Heart left ventricle (tissue), 16 donors: ENCODE data around the gene PLAU. TPM values are rescaled to one million over a fixed set of nuclear protein-coding genes. Genes with fewer than 3 reads are reported as not detected.
A peak's percentile ranks its signal among the peaks of the same experiment; 100 is the strongest.

ENCODE experiments used
- ATAC-seq, 4 donors: fragments of 200-7000 bp; cut with Tn5 transposase; one replicate each; pipeline ENCODE4 v1.9.1; 2020 to 2022; ENCODE audit warnings: moderate library complexity in 4 of 4, mild to moderate bottlenecking in 3 of 4, moderate number of reproducible peaks in 1 of 4
- DNase-seq, 5 donors: peaks; one replicate each; pipeline ENCODE4 v3.0.0-alpha.2; 2020
- H3K27ac ChIP-seq, 12 donors: fragments of 200-600 bp; sonication (generic) in 4 of 12; one replicate each; pipeline versions ENCODE4 v1.5.0 to v1.8.0; 2016 to 2022; ENCODE audit warnings: mild to moderate bottlenecking in 2 of 12
- H3K27me3 ChIP-seq, 9 donors: fragments of 200-600 bp; sonication (generic) in 2 of 9; one replicate each; pipeline versions ENCODE4 v1.5.1 to v1.8.0; 2016 to 2022; ENCODE audit warnings: mild to moderate bottlenecking in 3 of 9
- H3K36me3 ChIP-seq, 9 donors: fragments of 200-600 bp; sonication (generic) in 2 of 9; one replicate each; pipeline versions ENCODE4 v1.5.0 to v1.8.0; 2018 to 2022; ENCODE audit warnings: mild to moderate bottlenecking in 2 of 9
- H3K4me1 ChIP-seq, 12 donors: fragments of 200-600 bp; sonication (generic) in 4 of 12; one replicate each; pipeline versions ENCODE4 v1.5.0 to v1.8.0; 2016 to 2022; ENCODE audit warnings: mild to moderate bottlenecking in 3 of 12
- H3K4me3 ChIP-seq, 12 donors: fragments of 200-600 bp; sonication (generic) in 4 of 12; one replicate each; pipeline versions ENCODE4 v1.5.0 to v1.8.0; 2017 to 2022; ENCODE audit warnings: mild to moderate bottlenecking in 9 of 12, moderate library complexity in 4 of 12
- H3K9me3 ChIP-seq, 12 donors: fragments of 200-600 bp; sonication (generic) in 4 of 12; one replicate each; pipeline versions ENCODE4 v1.5.0 to v1.8.0; 2016 to 2022; ENCODE audit warnings: mild to moderate bottlenecking in 1 of 12
- CTCF ChIP-seq, 12 donors: fragments of 200-600 bp; sonication (generic) in 4 of 12; IDR thresholded peaks; one replicate each; pipeline versions ENCODE4 v1.5.0 to v1.8.0; 2018 to 2022; ENCODE audit warnings: antibody characterized with exemption in 12 of 12, mild to moderate bottlenecking in 5 of 12
- POLR2A ChIP-seq, 2 donors: fragments of 450-650 bp; IDR thresholded peaks; one replicate each; pipeline ENCODE4 v1.6.1; 2017; ENCODE audit warnings: antibody characterized with exemption in 2 of 2, mild to moderate bottlenecking in 2 of 2, moderate library complexity in 2 of 2
- WGBS, 4 donors: extraction: QIAGEN DNeasy Blood & Tissue Kit in 2 of 4; methylation state at CpG; one replicate each; pipeline versions ENCODE4 v1.1.5 to v1.1.7; 2013 to 2018; 5-methylcytosine and 5-hydroxymethylcytosine counted together
- intact Hi-C, 10 donors: fragments of 100-400 bp; cut with DNase I; formaldehyde crosslinking; loops; one replicate each; pipeline versions ENCODE4 v1.11.1 to v1.14.2; 2022
- polyA plus RNA-seq, 2 donors: library from polyadenylated mRNA; stranded (reverse); fragments of 200-250 nt; gene quantifications; one replicate each; pipeline ENCODE4 v1.2.3, GENCODE V29; 2013
- total RNA-seq, 9 donors: library from RNA; depleted of rRNA in 2 of 9; stranded (reverse); fragments of >200 nt in 2 of 9; fragmentation: NEBNext Ultra II Directional in 3 of 9; extraction: Animal tissue kit (Norgen Biotek cat#: 25700) in 3 of 9; gene quantifications; one replicate each; pipeline versions ENCODE4 v1.1.0 to v1.2.4, GENCODE V29; 2016 to 2023
- donor health status: ischemic (EF 13 %, LVEDD 7.1; RV severe dilation, severe dysfunction).
- donor health status: healthy with polysubstance abuse.
- donor health status: DM: no; HTN: yes; CAD: no.
- donor health status: DM: no; HTN: no; CAD: no.
- donor health status: ischemic (EF 25% LVEDD 6.9; RV normal size, moderate dysfunction).
- donor health status: ischemic (EF 25% LVEDD 5.7; RV mildly dilated, moderate dysfunction).
- donor health status: healthy.
- donor health status: DM: yes; HTN: yes; CAD: no.
- donor health status: ischemic (EF 35%, LVEDD 5.7; RV mildly dilated, moderate dysfunction).
- donor health status: nonischemic (EF 11% LVEDD 7.7; RV severe dilation, severe dysfunction).
- donor health status: DM: yes; HTN: yes; CAD: no.
- donor health status: PGD.
- donor health status: ischemic (EF 29% LVEDD 5.4; RV normal size, mild dysfunction).
- donor health status: nonischemic (EF 23%, LVEDD 6.1; RV moderate dilation, normal function).

PLAU gene
- total and polyA plus RNA-seq, 11 donors, result 3.3 to 68.1 (median 10.3) TPM

GRCh38 chr10:73864229-73864628 is 46.7 kb upstream of the PLAU start:
- intact Hi-C loops, result no loop called here
- ATAC-seq (no peak), DNase-seq (no peak)
- no peaks in the 10 kb centered on the region for H3K27me3 ChIP-seq
- TF ChIP-seq POLR2A (IDR thresholded peaks at IDR 0.05) (no peak), CTCF (IDR thresholded peaks at IDR 0.05) (no peak)
- peak overlapping the region in 1 of 12 donors; percentile 92 for H3K27ac ChIP-seq
- 93 to 96% (median 96%) methylated on average over 4 of the region's 4 CpGs for WGBS, 4 donors
- H3K4me3 ChIP-seq, result no peak overlapping the region
- H3K36me3 ChIP-seq, result peaks cover 0 to 43% (median 18%) of the 10 kb centered on the region in 9 donors
- H3K4me1 ChIP-seq, result peaks cover 3 to 72% (median 30%) of the 10 kb centered on the region in 12 donors
- no peaks in the 10 kb centered on the region for H3K9me3 ChIP-seq

DNA sequence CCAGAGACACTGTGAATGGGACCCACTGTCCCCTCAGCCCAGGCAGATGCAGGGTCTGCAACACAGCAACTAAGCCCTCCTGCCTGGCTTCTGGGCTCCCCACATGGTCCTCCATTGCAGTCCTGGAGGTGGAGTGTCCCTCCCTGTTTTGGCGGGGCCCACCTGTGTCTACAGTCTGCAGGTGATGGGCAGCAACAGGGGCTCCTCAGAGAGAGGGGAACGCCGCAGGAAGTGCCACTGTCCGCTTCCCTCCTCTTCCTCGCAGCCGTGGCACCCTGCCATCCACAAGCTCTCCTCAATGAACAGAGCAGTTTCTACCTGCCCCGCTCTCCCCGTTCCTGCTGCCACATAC is 45.8 kb upstream of the PLAU start:
- WGBS, 4 donors, result 75 to 77% (median 75%) methylated on average over 7 to 8 of the region's 8 CpGs
- no peak for DNase-seq
- no peak for ATAC-seq
- H3K4me3 ChIP-seq, result peak overlapping the region in 1 of 12 donors; percentile 40
- H3K27me3 ChIP-seq, result no peaks in the 10 kb centered on the region
- intact Hi-C loops, result no loop called here
- no peaks in the 10 kb centered on the region for H3K9me3 ChIP-seq
- peak overlapping the region in 9 of 12 donors; percentile 31 to 92 (median 57) for H3K27ac ChIP-seq
- H3K4me1 ChIP-seq, result peaks cover 3 to 69% (median 30%) of the 10 kb centered on the region in 12 donors
- TF ChIP-seq POLR2A (IDR thresholded peaks at IDR 0.05), result no peak
- no peak for TF ChIP-seq CTCF (IDR thresholded peaks at IDR 0.05)
- H3K36me3 ChIP-seq, result peaks cover 0 to 43% (median 10%) of the 10 kb centered on the region in 9 donors

DNA sequence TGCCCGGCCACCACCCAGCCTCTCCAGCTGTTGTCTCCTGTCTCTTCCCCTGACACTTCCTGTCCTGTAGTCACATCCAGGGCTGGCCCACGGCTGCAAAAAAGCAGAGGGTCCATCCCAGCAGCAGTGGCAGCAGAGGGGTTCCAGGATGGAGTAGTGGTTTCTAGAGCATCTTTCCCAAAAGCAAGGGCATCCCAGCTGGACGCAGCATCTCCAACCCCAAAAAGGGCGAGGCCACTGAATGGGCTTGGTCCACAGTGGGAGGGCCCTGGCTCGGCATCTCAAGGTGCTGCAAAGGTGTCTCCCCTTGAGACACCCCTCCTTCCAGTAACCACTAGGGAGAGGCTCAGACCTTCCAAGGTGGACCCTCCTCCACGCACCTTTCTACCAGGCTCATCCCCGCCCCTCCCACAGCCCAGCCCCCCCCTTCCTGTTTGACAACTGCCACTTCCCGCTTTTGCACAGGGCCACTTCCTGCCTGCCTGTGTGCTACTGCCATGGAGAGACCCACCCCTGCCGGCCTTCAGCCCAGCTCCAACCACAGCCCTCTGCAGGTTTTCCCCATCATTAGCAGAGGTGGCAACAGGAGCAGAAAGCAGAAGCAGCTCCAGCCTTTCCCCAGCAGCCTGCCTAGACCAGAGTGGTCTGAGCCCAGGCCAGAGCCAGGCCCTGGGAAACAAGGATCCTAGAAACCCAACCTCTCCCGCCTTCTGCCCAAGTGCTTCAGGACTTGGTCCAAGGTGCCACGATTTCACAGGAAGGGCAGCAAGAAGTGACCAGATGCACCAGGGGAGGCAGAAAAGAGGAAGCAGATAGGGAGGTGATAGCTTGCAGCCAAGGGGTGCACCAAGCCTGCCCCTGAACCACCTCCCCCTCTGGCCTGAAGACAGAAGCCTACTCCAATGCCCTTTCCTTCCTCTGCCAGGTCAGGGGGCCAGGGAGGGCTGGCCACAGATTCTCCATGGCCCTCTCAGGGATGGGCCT is 45.2 kb upstream of the PLAU start:
- Histone ChIP-seq H3K36me3 (peaks cover 0 to 43% (median 7%) of the 10 kb centered on the region in 9 donors), H3K27ac (peak overlapping the region; percentile 19 to 92 (median 53)), H3K27me3 (no peaks in the 10 kb centered on the region), H3K9me3 (no peaks in the 10 kb centered on the region), H3K4me3 (peak overlapping the region in 1 of 12 donors; percentile 40), H3K4me1 (peaks cover 3 to 69% (median 30%) of the 10 kb centered on the region in 12 donors)
- WGBS, 4 donors, result 57 to 65% (median 64%) methylated on average over 8 to 11 of the region's 11 CpGs
- intact Hi-C loops, result no loop called here
- DNase-seq (peak; percentile 58 to 79 (median 63)), ATAC-seq (peak; percentile 36 to 78 (median 57))
- no peak for TF ChIP-seq CTCF (IDR thresholded peaks at IDR 0.05)
- TF ChIP-seq POLR2A (IDR thresholded peaks at IDR 0.05), result no peak

DNA sequence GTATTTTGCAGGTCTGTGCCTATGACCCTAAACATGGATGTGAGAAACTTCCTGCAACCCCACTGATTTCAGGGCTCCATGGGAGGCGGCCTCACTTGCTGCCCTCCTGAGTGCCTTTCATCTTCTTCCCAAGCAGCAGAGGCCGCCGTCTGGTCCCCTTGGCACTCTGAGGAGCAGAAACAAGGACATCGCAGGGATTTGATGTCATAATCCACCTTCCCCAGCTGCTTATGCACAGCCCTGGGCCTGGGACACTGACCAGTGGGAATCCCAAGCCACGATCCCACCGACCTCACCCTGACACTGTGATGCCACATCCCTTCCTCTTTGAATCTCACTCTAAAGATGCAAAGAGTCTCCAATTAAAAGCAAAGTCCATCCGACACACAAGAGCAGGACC is 44.3 kb upstream of the PLAU start:
- TF ChIP-seq CTCF (IDR thresholded peaks at IDR 0.05) (no peak), POLR2A (IDR thresholded peaks at IDR 0.05) (no peak)
- ATAC-seq, result no peak
- 88 to 93% (median 90%) methylated on average over 7 of the region's 7 CpGs for WGBS, 4 donors
- peak overlapping the region in 9 of 12 donors; percentile 14 to 92 (median 54) for H3K27ac ChIP-seq
- intact Hi-C loops, result no loop called here
- peaks cover 3 to 68% (median 30%) of the 10 kb centered on the region in 12 donors for H3K4me1 ChIP-seq
- H3K9me3 ChIP-seq, result no peaks in the 10 kb centered on the region
- peak overlapping the region in 1 of 12 donors; percentile 40 for H3K4me3 ChIP-seq
- no peaks in the 10 kb centered on the region for H3K27me3 ChIP-seq
- no peak for DNase-seq
- H3K36me3 ChIP-seq, result peaks cover 0 to 47% (median 5%) of the 10 kb centered on the region in 9 donors
